Upper lobe of left lung (tissue), 6 donors: Measurements from ENCODE around the gene GRK3. TPM values are rescaled to one million over a fixed set of nuclear protein-coding genes. Genes with fewer than 3 reads are reported as not detected.

ENCODE experiments used
- ATAC-seq, 2 donors: fragments of 200-7000 bp; cut with Tn5 transposase; one replicate each; pipeline ENCODE4 v1.9.1; 2022; ENCODE audit warnings: mild to moderate bottlenecking in 2 of 2, moderate library complexity in 2 of 2; ENCODE audit not compliant: low FRiP score in 2 of 2
- DNase-seq, 2 donors: peaks; one replicate each; pipeline ENCODE4 v3.0.0-alpha.2; 2019 to 2020
- H3K27ac ChIP-seq, 4 donors: fragments of 200-600 bp; sonication (generic); one replicate each; pipeline ENCODE4 v1.5.1; 2016 to 2019
- H3K27me3 ChIP-seq, 4 donors: fragments of 200-600 bp; sonication (generic); one replicate each; pipeline ENCODE4 v1.5.1; 2017 to 2019
- H3K36me3 ChIP-seq, 4 donors: fragments of 200-600 bp; sonication (generic); one replicate each; pipeline ENCODE4 v1.5.1; 2016 to 2019
- H3K4me1 ChIP-seq, 4 donors: fragments of 200-600 bp; sonication (generic); one replicate each; pipeline ENCODE4 v1.5.1; 2018 to 2019
- H3K4me3 ChIP-seq, 4 donors: fragments of 200-600 bp; sonication (generic); one replicate each; pipeline ENCODE4 v1.5.1; 2017 to 2019; ENCODE audit warnings: mild to moderate bottlenecking in 2 of 4, moderate library complexity in 1 of 4
- H3K9me3 ChIP-seq, 4 donors: fragments of 200-600 bp; sonication (generic); one replicate each; pipeline ENCODE4 v1.5.1; 2018 to 2019
- CTCF ChIP-seq, 6 experiments: fragments of 450-650 bp in 4 of 6; fragments of 200-600 bp in 2 of 6; sonication (generic) in 2 of 6; IDR thresholded peaks; one replicate each; pipeline ENCODE4 v1.5.1; 2016 to 2019; ENCODE audit warnings: antibody characterized with exemption in 6 of 6
- EP300 ChIP-seq, 4 donors: sonication (generic); formaldehyde crosslinking; IDR thresholded peaks; one replicate each; pipeline ENCODE4 v1.5.1; 2017; ENCODE audit warnings: antibody characterized with exemption in 4 of 4, control low read depth in 2 of 4
- POLR2A ChIP-seq, 4 donors: fragments of 450-650 bp; IDR thresholded peaks; one replicate each; pipeline ENCODE4 v1.5.1; 2016 to 2017; ENCODE audit warnings: antibody characterized with exemption in 4 of 4, mild to moderate bottlenecking in 2 of 4
- POLR2AphosphoS5 ChIP-seq, 2 donors: sonication (generic); formaldehyde crosslinking; IDR thresholded peaks; one replicate each; pipeline ENCODE4 v1.5.1; 2017; ENCODE audit warnings: antibody characterized with exemption in 2 of 2
- WGBS, 2 donors: methylation state at CpG; one replicate each; pipeline ENCODE4 v1.1.5; 2017 to 2018; 5-methylcytosine and 5-hydroxymethylcytosine counted together
- total RNA-seq, 6 donors: library from RNA; depleted of rRNA in 4 of 6; stranded (reverse); fragments of >200 nt in 4 of 6; gene quantifications; one replicate each; pipeline versions ENCODE4 v1.1.0 to v1.2.1, GENCODE V29; 2016 to 2021
- donor health status: DM: no; HTN: no; CAD: no; lungs with moderate emphysema.
- donor health status: DM: no; HTN: yes; CAD: no; lungs with severe emphysema.

The GRK3 gene
- total RNA-seq, 6 donors from 2014 or later, result 16.0 to 25.2 (median 21.6) TPM

GRCh38 chr22:25668437-25668836, 104.0 kb downstream of the GRK3 start:
- no peak overlapping the region for H3K4me3 ChIP-seq
- H3K36me3 ChIP-seq, result no peaks in the 10 kb centered on the region
- no peaks in the 10 kb centered on the region for H3K27me3 ChIP-seq
- DNase-seq (no peak), ATAC-seq (peak in 1 of 2 donors; percentile 61)
- no peak for TF ChIP-seq POLR2AphosphoS5 (IDR thresholded peaks at IDR 0.05)
- no peak for TF ChIP-seq EP300 (IDR thresholded peaks at IDR 0.05)
- TF ChIP-seq POLR2A (IDR thresholded peaks at IDR 0.05), result no peak
- TF ChIP-seq CTCF (IDR thresholded peaks at IDR 0.05), result no peak
- 28 to 29% methylated on average over 2 of the region's 2 CpGs for WGBS, 2 donors
- H3K4me1 ChIP-seq, result peaks cover 11 to 40% (median 26%) of the 10 kb centered on the region in 4 donors
- H3K27ac ChIP-seq, result no peak overlapping the region
- no peaks in the 10 kb centered on the region for H3K9me3 ChIP-seq

GRCh38 chr22:25669253-25670069, 105.0 kb downstream of the GRK3 start:
- ATAC-seq (peak; percentile 35 to 47), DNase-seq (no peak)
- 58 to 67% methylated on average over 4 to 5 of the region's 5 CpGs for WGBS, 2 donors
- Histone ChIP-seq H3K27ac (no peak overlapping the region), H3K4me1 (peaks cover 11 to 40% (median 26%) of the 10 kb centered on the region in 4 donors), H3K4me3 (no peak overlapping the region), H3K36me3 (peaks cover 0 to 2% (median 0%) of the 10 kb centered on the region in 4 donors), H3K9me3 (no peaks in the 10 kb centered on the region), H3K27me3 (no peaks in the 10 kb centered on the region)
- no peak for TF ChIP-seq CTCF (IDR thresholded peaks at IDR 0.05)
- TF ChIP-seq EP300 (IDR thresholded peaks at IDR 0.05), result no peak
- no peak for TF ChIP-seq POLR2AphosphoS5 (IDR thresholded peaks at IDR 0.05)
- no peak for TF ChIP-seq POLR2A (IDR thresholded peaks at IDR 0.05)

- H3K4me3 ChIP-seq, result no peak overlapping the region
- H3K27ac ChIP-seq, result no peak overlapping the region
- no peak for ATAC-seq
- H3K36me3 ChIP-seq, result peaks cover 0 to 3% (median 0%) of the 10 kb centered on the region in 4 donors
- WGBS, 2 donors, result 91 to 95% methylated on average over 6 of the region's 6 CpGs
- peaks cover 11 to 40% (median 26%) of the 10 kb centered on the region in 4 donors for H3K4me1 ChIP-seq
- H3K9me3 ChIP-seq, result no peaks in the 10 kb centered on the region
- DNase-seq, result no peak
- H3K27me3 ChIP-seq, result no peaks in the 10 kb centered on the region
- no peak for TF ChIP-seq EP300 (IDR thresholded peaks at IDR 0.05)
- no peak for TF ChIP-seq POLR2AphosphoS5 (IDR thresholded peaks at IDR 0.05)
- TF ChIP-seq CTCF (IDR thresholded peaks at IDR 0.05), result no peak
- TF ChIP-seq POLR2A (IDR thresholded peaks at IDR 0.05), result no peak
Measured at GRCh38 chr22:25670070-25670461, 105.6 kb downstream of the GRK3 start.

GRCh38 chr22:25672289-25673084, 108.0 kb downstream of the GRK3 start:
- Histone ChIP-seq H3K27me3 (no peaks in the 10 kb centered on the region), H3K4me1 (peaks cover 0 to 21% (median 13%) of the 10 kb centered on the region in 4 donors), H3K9me3 (no peaks in the 10 kb centered on the region), H3K4me3 (no peak overlapping the region), H3K27ac (no peak overlapping the region), H3K36me3 (peaks cover 0 to 3% (median 0%) of the 10 kb centered on the region in 4 donors)
- 73 to 75% methylated on average over 5 of the region's 5 CpGs for WGBS, 2 donors
- no peak for DNase-seq
- TF ChIP-seq EP300 (IDR thresholded peaks at IDR 0.05) (no peak), POLR2A (IDR thresholded peaks at IDR 0.05) (no peak), POLR2AphosphoS5 (IDR thresholded peaks at IDR 0.05) (no peak), CTCF (IDR thresholded peaks at IDR 0.05) (no peak)
- ATAC-seq, result no peak
